CD14-positive monocyte (primary cell): ENCODE results near the gene ENGASE. TPM values are rescaled to one million over a fixed set of nuclear protein-coding genes. Genes with fewer than 3 reads are reported as not detected.

Experiments
- DNase-seq, 3 donors: peaks; one replicate each; pipeline ENCODE4 v3.0.0-alpha.2; 2011 to 2022
- H2AFZ ChIP-seq: 2 replicates; pipeline ENCODE4 v1.6.0; 2012; ENCODE audit warnings: mild to moderate bottlenecking, low read depth, low read length, inconsistent platforms; ENCODE audit not compliant: insufficient read depth, poor library complexity, severe bottlenecking
- H3K27ac ChIP-seq, 2 donors: 1 replicate in 1 of 2; 2 replicates in 1 of 2; pipeline ENCODE4 v1.5.1; 2012 to 2013; ENCODE audit warnings: low read length in 2 of 2, control low read depth in 1 of 2, inconsistent platforms in 1 of 2, low read depth in 1 of 2, mild to moderate bottlenecking in 1 of 2
- H3K27me3 ChIP-seq, 2 donors: one replicate each; pipeline versions ENCODE4 v1.6.0 to v1.6.1; 2011 to 2013; ENCODE audit warnings: low read length in 2 of 2; ENCODE audit not compliant: control insufficient read depth in 2 of 2, insufficient read depth in 2 of 2
- H3K36me3 ChIP-seq, 2 donors: replicated peaks in 1 of 2; 1 replicate in 1 of 2; 2 replicates in 1 of 2; pipeline versions ENCODE4 v1.5.1 to v1.6.1; 2012 to 2013; ENCODE audit warnings: low read length in 2 of 2, control low read depth in 1 of 2, inconsistent platforms in 1 of 2, mild to moderate bottlenecking in 1 of 2; ENCODE audit not compliant: insufficient read depth in 2 of 2, control insufficient read depth in 1 of 2
- H3K4me1 ChIP-seq, 2 donors: 1 replicate in 1 of 2; 2 replicates in 1 of 2; pipeline versions ENCODE4 v1.5.1 to v1.6.1; 2012 to 2013; ENCODE audit warnings: low read length in 2 of 2, control low read depth in 1 of 2, inconsistent platforms in 1 of 2, mild to moderate bottlenecking in 1 of 2, moderate library complexity in 1 of 2; ENCODE audit not compliant: insufficient read depth in 2 of 2, control insufficient read depth in 1 of 2
- H3K4me2 ChIP-seq: replicated peaks from 2 replicates; pipeline ENCODE3; 2012; ENCODE audit warnings: low read length, moderate library complexity, mild to moderate bottlenecking; ENCODE audit not compliant: poor library complexity, severe bottlenecking; ENCODE audit errors: extremely low read depth
- H3K4me3 ChIP-seq, 3 experiments: fragments of 200-600 bp in 1 of 3; sonication (generic) in 1 of 3; replicated peaks in 1 of 3; 1 replicate in 2 of 3; 2 replicates in 1 of 3; pipeline ENCODE4 v1.5.1; 2011 to 2013; ENCODE audit warnings: low read length in 3 of 3, mild to moderate bottlenecking in 3 of 3, control low read depth in 2 of 3, low read depth in 2 of 3, inconsistent platforms in 1 of 3, moderate library complexity in 1 of 3
- H3K79me2 ChIP-seq: 2 replicates; pipeline ENCODE4 v1.6.0; 2012; ENCODE audit warnings: mild to moderate bottlenecking, control low read depth, inconsistent platforms, low read length, moderate library complexity; ENCODE audit not compliant: insufficient read depth
- H3K9ac ChIP-seq: 2 replicates; pipeline ENCODE4 v1.6.0; 2017; ENCODE audit warnings: low read length, mild to moderate bottlenecking; ENCODE audit not compliant: insufficient read depth, poor library complexity, severe bottlenecking
- H3K9me3 ChIP-seq, 2 donors: replicated peaks in 1 of 2; 1 replicate in 1 of 2; 2 replicates in 1 of 2; pipeline versions ENCODE4 v1.5.1 to v1.6.1; 2012 to 2013; ENCODE audit warnings: low read length in 2 of 2, control low read depth in 1 of 2; ENCODE audit not compliant: control insufficient read depth in 1 of 2, insufficient read depth in 1 of 2
- H4K20me1 ChIP-seq: 2 replicates; pipeline ENCODE4 v1.6.0; 2012; ENCODE audit warnings: mild to moderate bottlenecking, low read length, control low read depth, moderate library complexity; ENCODE audit not compliant: insufficient read depth
- H3K27ac Mint-ChIP-seq, 7 donors: one replicate each; pipeline ENCODE4 v1.8.0; 2020; ENCODE audit warnings: mild to moderate bottlenecking in 7 of 7, mixed read lengths in 7 of 7, moderate library complexity in 6 of 7, inconsistent platforms in 2 of 7
- H3K27me3 Mint-ChIP-seq, 3 donors: one replicate each; pipeline ENCODE4 v1.8.0; 2021 to 2022; ENCODE audit warnings: low read depth in 3 of 3, mild to moderate bottlenecking in 3 of 3, mixed read lengths in 3 of 3, moderate library complexity in 3 of 3, inconsistent platforms in 1 of 3
- H3K36me3 Mint-ChIP-seq, 2 donors: one replicate each; pipeline ENCODE4 v1.8.0; 2020; ENCODE audit warnings: mixed read lengths in 2 of 2, inconsistent platforms in 1 of 2, mild to moderate bottlenecking in 1 of 2
- H3K4me1 Mint-ChIP-seq: one replicate; pipeline ENCODE4 v1.8.0; 2020; ENCODE audit warnings: mild to moderate bottlenecking, mixed read lengths
- H3K4me3 Mint-ChIP-seq, 2 donors: one replicate each; pipeline ENCODE4 v1.8.0; 2020; ENCODE audit warnings: mild to moderate bottlenecking in 2 of 2, mixed read lengths in 2 of 2, moderate library complexity in 1 of 2
- H3K9me3 Mint-ChIP-seq, 7 donors: one replicate each; pipeline ENCODE4 v1.8.0; 2020 to 2022; ENCODE audit warnings: mixed read lengths in 7 of 7, mild to moderate bottlenecking in 6 of 7, moderate library complexity in 6 of 7, inconsistent platforms in 2 of 7
- WGBS: methylation state at CpG from one replicate; pipeline ENCODE4 v1.1.5; 2013; ENCODE audit warnings: missing lambda C conversion rate; ENCODE audit not compliant: insufficient coverage; 5-methylcytosine and 5-hydroxymethylcytosine counted together
- intact Hi-C, 2 donors: fragments of 100-400 bp; cut with micrococcal nuclease; formaldehyde crosslinking; loops; one replicate each; pipeline versions ENCODE4 v1.15.0 to v1.15.1; 2023
- polyA plus RNA-seq, 3 donors: library from polyadenylated mRNA; depleted of rRNA in 1 of 3; unstranded in 2 of 3; stranded (reverse) in 1 of 3; fragments of 300-500 nt in 2 of 3; fragments of >200 nt in 1 of 3; fragmentation: Illumina TruSeq in 2 of 3; gene quantifications; 1 replicate in 2 of 3; 2 replicates in 1 of 3; pipeline ENCODE4 v1.2.3, GENCODE V29; 2012 to 2021
- TF ChIP-seq, protein P1 (sequence below): fragments of 200-600 bp; IDR thresholded peaks from one replicate; pipeline ENCODE4 v1.8.0; 2022; ENCODE audit warnings: antibody characterized with exemption, mild to moderate bottlenecking

The ENGASE gene
- polyA plus RNA-seq, 3 donors: 2.6 to 150 (median 3.0) TPM

DNA sequence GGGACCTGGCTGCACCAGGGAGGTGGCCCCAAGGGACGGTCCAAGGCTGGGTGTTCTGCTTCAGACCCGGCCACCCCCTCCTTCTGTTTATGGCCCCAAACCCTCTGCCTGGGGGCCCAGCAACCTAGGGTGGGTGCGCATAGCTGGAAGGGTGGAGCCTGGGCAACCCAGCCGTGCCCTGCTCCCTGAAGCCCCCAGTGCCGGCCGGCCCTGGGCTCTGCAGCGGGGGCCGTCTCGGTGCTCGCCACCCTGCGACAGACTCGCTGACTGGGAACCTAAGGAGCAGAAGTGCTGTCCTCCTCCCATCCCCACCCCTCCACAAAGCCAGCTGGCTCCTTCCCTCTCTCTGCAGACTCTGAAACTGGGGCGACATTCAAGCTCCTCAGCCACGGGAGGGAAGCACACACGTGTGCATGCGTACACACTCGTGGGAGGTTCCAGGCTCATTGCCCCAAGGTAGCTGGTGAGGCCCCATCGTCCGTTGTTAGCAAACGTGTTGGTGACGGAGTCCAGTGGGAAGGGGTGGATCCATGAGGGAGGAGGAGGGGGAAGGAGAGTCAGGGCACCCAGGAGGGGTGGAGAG lies 43.4 kb downstream of the ENGASE start:
- TF ChIP-seq, protein P1, sequence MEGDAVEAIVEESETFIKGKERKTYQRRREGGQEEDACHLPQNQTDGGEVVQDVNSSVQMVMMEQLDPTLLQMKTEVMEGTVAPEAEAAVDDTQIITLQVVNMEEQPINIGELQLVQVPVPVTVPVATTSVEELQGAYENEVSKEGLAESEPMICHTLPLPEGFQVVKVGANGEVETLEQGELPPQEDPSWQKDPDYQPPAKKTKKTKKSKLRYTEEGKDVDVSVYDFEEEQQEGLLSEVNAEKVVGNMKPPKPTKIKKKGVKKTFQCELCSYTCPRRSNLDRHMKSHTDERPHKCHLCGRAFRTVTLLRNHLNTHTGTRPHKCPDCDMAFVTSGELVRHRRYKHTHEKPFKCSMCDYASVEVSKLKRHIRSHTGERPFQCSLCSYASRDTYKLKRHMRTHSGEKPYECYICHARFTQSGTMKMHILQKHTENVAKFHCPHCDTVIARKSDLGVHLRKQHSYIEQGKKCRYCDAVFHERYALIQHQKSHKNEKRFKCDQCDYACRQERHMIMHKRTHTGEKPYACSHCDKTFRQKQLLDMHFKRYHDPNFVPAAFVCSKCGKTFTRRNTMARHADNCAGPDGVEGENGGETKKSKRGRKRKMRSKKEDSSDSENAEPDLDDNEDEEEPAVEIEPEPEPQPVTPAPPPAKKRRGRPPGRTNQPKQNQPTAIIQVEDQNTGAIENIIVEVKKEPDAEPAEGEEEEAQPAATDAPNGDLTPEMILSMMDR: no peak
- Histone ChIP-seq H3K4me2 (no peak overlapping the region), H3K9me3 (no peaks in the 10 kb centered on the region), H2AFZ (no peak overlapping the region), H3K36me3 (no peaks in the 10 kb centered on the region), H3K27ac (no peak overlapping the region), H3K27me3 (no peaks in the 10 kb centered on the region), H3K4me3 (no peak overlapping the region), H3K9ac (no peak overlapping the region), H3K79me2 (no peaks in the 10 kb centered on the region), H3K4me1 (no peaks in the 10 kb centered on the region), H4K20me1 (no peaks in the 10 kb centered on the region)
- Mint-ChIP-seq H3K27me3 (peaks cover 1 to 4% (median 2%) of the 10 kb centered on the region in 3 donors), H3K9me3 (no peaks in the 10 kb centered on the region), H3K4me1 (no peaks in the 10 kb centered on the region), H3K36me3 (no peaks in the 10 kb centered on the region), H3K4me3 (no peak overlapping the region), H3K27ac (peak overlapping the region in 1 of 7 donors; percentile 37)
- no peak for DNase-seq
- 88% methylated on average over 17 of the region's 21 CpGs for WGBS
- intact Hi-C loops: no loop called here

DNA sequence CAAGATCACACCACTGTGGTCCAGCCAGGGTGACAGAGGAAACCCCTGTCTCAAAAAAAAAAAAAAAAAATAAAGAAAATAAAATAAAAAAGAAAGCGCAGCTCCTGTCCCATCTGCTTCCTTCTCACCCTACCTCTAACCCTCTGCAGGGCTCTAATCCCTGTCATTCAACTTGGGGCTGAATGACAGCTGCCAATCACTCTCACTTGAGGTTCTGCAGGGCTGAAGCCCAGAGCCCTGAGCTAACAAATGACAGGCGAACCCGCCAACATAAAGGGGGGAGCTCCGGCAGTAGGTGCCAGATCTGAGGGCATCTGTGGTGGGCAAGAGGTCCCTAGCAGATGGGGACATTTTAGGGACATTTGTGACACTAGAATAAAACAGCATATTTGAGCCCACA lies 44.3 kb downstream of the ENGASE start:
- Histone ChIP-seq H2AFZ (no peak overlapping the region), H3K27me3 (no peaks in the 10 kb centered on the region), H3K9me3 (no peaks in the 10 kb centered on the region), H3K4me2 (no peak overlapping the region), H3K9ac (no peak overlapping the region), H3K36me3 (no peaks in the 10 kb centered on the region), H4K20me1 (no peaks in the 10 kb centered on the region), H3K4me1 (no peaks in the 10 kb centered on the region), H3K79me2 (no peaks in the 10 kb centered on the region), H3K27ac (no peak overlapping the region), H3K4me3 (no peak overlapping the region)
- no peak for DNase-seq
- no peaks in the 10 kb centered on the region for H3K4me1 Mint-ChIP-seq
- no peaks in the 10 kb centered on the region for H3K36me3 Mint-ChIP-seq
- H3K27me3 Mint-ChIP-seq: peaks cover 1 to 10% (median 2%) of the 10 kb centered on the region in 3 donors
- WGBS: 83% methylated on average over 3 of the region's 4 CpGs
- TF ChIP-seq, protein P1: no peak
- intact Hi-C loops: no loop called here
- no peaks in the 10 kb centered on the region for H3K9me3 Mint-ChIP-seq
- no peak overlapping the region for H3K27ac Mint-ChIP-seq
- H3K4me3 Mint-ChIP-seq: no peak overlapping the region
